Activated T-cell treated with anti-CD3 and anti-CD28 coated beads, Interleukin-2, amount 50 U/mL, for 72 hours (primary cell): ENCODE results near the gene DENND6B. TPM values are rescaled to one million over a fixed set of nuclear protein-coding genes. Genes with fewer than 3 reads are reported as not detected.

Experiments used
- ATAC-seq, 2 donors: fragments of 150-1000 bp; cut with Tn5 transposase; replicated peaks in 1 of 2; 2 replicates each; pipeline ENCODE4 v1.10.0; 2021; ENCODE audit warnings: moderate library complexity in 2 of 2, mild to moderate bottlenecking in 1 of 2
- DNase-seq, 2 donors: peaks; one replicate each; pipeline ENCODE4 v3.0.0; 2021 to 2022; ENCODE audit warnings: mixed read lengths in 1 of 2
- H3K27ac Mint-ChIP-seq: one replicate; pipeline ENCODE4 v1.8.0; 2022; ENCODE audit warnings: mild to moderate bottlenecking, moderate library complexity, mixed read lengths
- H3K27me3 Mint-ChIP-seq: one replicate; pipeline ENCODE4 v1.8.0; 2022; ENCODE audit warnings: low read depth, mixed read lengths
- H3K36me3 Mint-ChIP-seq, 2 donors: one replicate each; pipeline ENCODE4 v1.8.0; 2022; ENCODE audit warnings: mixed read lengths in 2 of 2, mild to moderate bottlenecking in 1 of 2; ENCODE audit not compliant: insufficient read depth in 2 of 2
- H3K4me1 Mint-ChIP-seq: one replicate; pipeline ENCODE4 v1.8.0; 2022; ENCODE audit warnings: low read depth, mixed read lengths
- H3K4me3 Mint-ChIP-seq, 2 donors: one replicate each; pipeline ENCODE4 v1.8.0; 2022; ENCODE audit warnings: mild to moderate bottlenecking in 2 of 2, mixed read lengths in 2 of 2, moderate library complexity in 2 of 2
- H3K9me3 Mint-ChIP-seq, 2 donors: one replicate each; pipeline ENCODE4 v1.8.0; 2022; ENCODE audit warnings: mixed read lengths in 2 of 2
- total RNA-seq, 2 donors: library from RNA; stranded (reverse); gene quantifications; one replicate each; pipeline ENCODE4 v1.2.3, GENCODE V29; 2022

DENND6B gene
- total RNA-seq, 2 donors from 2014 or later, result 6.4 to 8.5 TPM

GRCh38 chr22:50308986-50309600 is 17.7 kb downstream of the DENND6B start:
- no peak for ATAC-seq
- H3K27ac Mint-ChIP-seq, result no peak overlapping the region
- peaks cover 13% of the 10 kb centered on the region for H3K4me1 Mint-ChIP-seq
- peaks cover 6% of the 10 kb centered on the region for H3K27me3 Mint-ChIP-seq
- H3K4me3 Mint-ChIP-seq, result peak overlapping the region; percentile 12 to 39
- H3K36me3 Mint-ChIP-seq, result no peaks in the 10 kb centered on the region
- no peak for DNase-seq
- no peaks in the 10 kb centered on the region for H3K9me3 Mint-ChIP-seq

GRCh38 chr22:50308597-50308935 is 18.2 kb downstream of the DENND6B start:
- Mint-ChIP-seq H3K4me3 (peak overlapping the region; percentile 12 to 39), H3K27ac (no peak overlapping the region)

GRCh38 chr22:50307890-50308596 is 18.8 kb downstream of the DENND6B start:
- peaks cover 7% of the 10 kb centered on the region for H3K4me1 Mint-ChIP-seq
- peak overlapping the region in 1 of 2 donors; percentile 48 for H3K4me3 Mint-ChIP-seq
- H3K36me3 Mint-ChIP-seq, result no peaks in the 10 kb centered on the region
- H3K9me3 Mint-ChIP-seq, result no peaks in the 10 kb centered on the region
- DNase-seq, result no peak
- ATAC-seq, result no peak
- H3K27ac Mint-ChIP-seq, result no peak overlapping the region
- peaks cover 6% of the 10 kb centered on the region for H3K27me3 Mint-ChIP-seq

More at GRCh38 chr22:50308597-50308935, 18.2 kb downstream of the DENND6B start:
- H3K27me3 Mint-ChIP-seq, result peaks cover 6% of the 10 kb centered on the region
- no peak for DNase-seq
- ATAC-seq, result no peak
- no peaks in the 10 kb centered on the region for H3K36me3 Mint-ChIP-seq
- peaks cover 7% of the 10 kb centered on the region for H3K4me1 Mint-ChIP-seq
- no peaks in the 10 kb centered on the region for H3K9me3 Mint-ChIP-seq

- peaks cover 7% of the 10 kb centered on the region for H3K4me1 Mint-ChIP-seq
- DNase-seq (peak; percentile 39 to 55), ATAC-seq (peak; percentile 57 to 68)
- H3K27ac Mint-ChIP-seq, result no peak within 1 kb of the TSS
- no peaks in the 10 kb centered on the region for H3K36me3 Mint-ChIP-seq
- H3K4me3 Mint-ChIP-seq, result peak within 1 kb of the TSS; percentile 48 to 75
- peaks cover 6% of the 10 kb centered on the region for H3K27me3 Mint-ChIP-seq
- H3K9me3 Mint-ChIP-seq, result no peaks in the 10 kb centered on the region
These were observed 19.8 kb downstream of the DENND6B start, which contains the start of gene PLXNB2 for GRCh38 chr22:50306753-50307749. Gene PLXNB2, minus strand, starts transcription at chr22:50307646. Its CDS starts 17,062 bp downstream, at chr22:50290584.

GRCh38 chr22:50305923-50306566 is 20.8 kb downstream of the DENND6B start:
- H3K4me3 Mint-ChIP-seq, result peak overlapping the region; percentile 75 to 81

GRCh38 chr22:50305393-50305922 is 21.4 kb downstream of the DENND6B start:
- no peak for DNase-seq
- Mint-ChIP-seq H3K4me1 (peaks cover 7% of the 10 kb centered on the region), H3K27me3 (peaks cover 6% of the 10 kb centered on the region), H3K36me3 (no peaks in the 10 kb centered on the region), H3K9me3 (no peaks in the 10 kb centered on the region), H3K4me3 (no peak overlapping the region), H3K27ac (no peak overlapping the region)
- no peak for ATAC-seq

More at GRCh38 chr22:50305923-50306566, 20.8 kb downstream of the DENND6B start:
- no peaks in the 10 kb centered on the region for H3K9me3 Mint-ChIP-seq
- H3K27me3 Mint-ChIP-seq, result peaks cover 6% of the 10 kb centered on the region
- ATAC-seq (peak; percentile 46 to 49), DNase-seq (peak; percentile 37 to 40)
- H3K27ac Mint-ChIP-seq, result peak overlapping the region; percentile 46
- H3K36me3 Mint-ChIP-seq, result no peaks in the 10 kb centered on the region
- H3K4me1 Mint-ChIP-seq, result peaks cover 7% of the 10 kb centered on the region

- no peaks in the 10 kb centered on the region for H3K9me3 Mint-ChIP-seq
- no peaks in the 10 kb centered on the region for H3K36me3 Mint-ChIP-seq
- H3K4me1 Mint-ChIP-seq, result peaks cover 7% of the 10 kb centered on the region
- ATAC-seq (no peak), DNase-seq (no peak)
- no peak overlapping the region for H3K4me3 Mint-ChIP-seq
- no peak overlapping the region for H3K27ac Mint-ChIP-seq
- peaks cover 6% of the 10 kb centered on the region for H3K27me3 Mint-ChIP-seq
These were observed 22.1 kb downstream of the DENND6B start for GRCh38 chr22:50304528-50305392.

- no peaks in the 10 kb centered on the region for H3K9me3 Mint-ChIP-seq
- no peak overlapping the region for H3K27ac Mint-ChIP-seq
- H3K4me3 Mint-ChIP-seq, result no peak overlapping the region
- peak in 1 of 2 donors; percentile 29 for DNase-seq
- peaks cover 7% of the 10 kb centered on the region for H3K4me1 Mint-ChIP-seq
- peaks cover 6% of the 10 kb centered on the region for H3K27me3 Mint-ChIP-seq
- no peak for ATAC-seq
- H3K36me3 Mint-ChIP-seq, result no peaks in the 10 kb centered on the region
These were observed 22.8 kb downstream of the DENND6B start for GRCh38 chr22:50303848-50304527.

- H3K27me3 Mint-ChIP-seq, result peaks cover 6% of the 10 kb centered on the region
- H3K9me3 Mint-ChIP-seq, result no peaks in the 10 kb centered on the region
- H3K36me3 Mint-ChIP-seq, result no peaks in the 10 kb centered on the region
- H3K4me3 Mint-ChIP-seq, result no peak overlapping the region
- peaks cover 7% of the 10 kb centered on the region for H3K4me1 Mint-ChIP-seq
- DNase-seq, result no peak
- no peak overlapping the region for H3K27ac Mint-ChIP-seq
- no peak for ATAC-seq
These were observed 23.3 kb downstream of the DENND6B start for GRCh38 chr22:50303515-50303847.

GRCh38 chr22:50302564-50302963 is 24.2 kb downstream of the DENND6B start:
- ATAC-seq (no peak), DNase-seq (no peak)
- H3K4me3 Mint-ChIP-seq, result no peak overlapping the region
- H3K9me3 Mint-ChIP-seq, result no peaks in the 10 kb centered on the region
- no peak overlapping the region for H3K27ac Mint-ChIP-seq
- H3K36me3 Mint-ChIP-seq, result no peaks in the 10 kb centered on the region
- H3K4me1 Mint-ChIP-seq, result peaks cover 7% of the 10 kb centered on the region
- peaks cover 6% of the 10 kb centered on the region for H3K27me3 Mint-ChIP-seq

GRCh38 chr22:50302041-50302541 is 24.7 kb downstream of the DENND6B start:
- H3K4me1 Mint-ChIP-seq, result peaks cover 7% of the 10 kb centered on the region
- H3K27ac Mint-ChIP-seq, result no peak overlapping the region
- no peaks in the 10 kb centered on the region for H3K9me3 Mint-ChIP-seq
- no peak for DNase-seq
- peaks cover 6% of the 10 kb centered on the region for H3K27me3 Mint-ChIP-seq
- H3K36me3 Mint-ChIP-seq, result no peaks in the 10 kb centered on the region
- H3K4me3 Mint-ChIP-seq, result no peak overlapping the region
- no peak for ATAC-seq
